GM19239 (cell line): ENCODE measurements around the gene OR11A1.

Experiments
- DNase-seq: peaks from one replicate; pipeline ENCODE4 v3.0.0; 2011; ENCODE audit warnings: low spot score; ENCODE audit not compliant: insufficient read length
- FAIRE-seq: peaks from 2 replicates; lab custom pipeline; 2011; peaks lifted over from hg19 to GRCh38; lab: Jason Lieb, UNC

The OR11A1 gene, protein sequence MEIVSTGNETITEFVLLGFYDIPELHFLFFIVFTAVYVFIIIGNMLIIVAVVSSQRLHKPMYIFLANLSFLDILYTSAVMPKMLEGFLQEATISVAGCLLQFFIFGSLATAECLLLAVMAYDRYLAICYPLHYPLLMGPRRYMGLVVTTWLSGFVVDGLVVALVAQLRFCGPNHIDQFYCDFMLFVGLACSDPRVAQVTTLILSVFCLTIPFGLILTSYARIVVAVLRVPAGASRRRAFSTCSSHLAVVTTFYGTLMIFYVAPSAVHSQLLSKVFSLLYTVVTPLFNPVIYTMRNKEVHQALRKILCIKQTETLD

GRCh38 chr6:29456971-29457370, at the start of gene OR11A1, which contains the start of gene OR2H1:
OR11A1 (minus strand) TSS chr6:29457071; CDS start chr6:29427641, 29,430 bp downstream.
OR2H1 (plus strand) TSS chr6:29457155; CDS start chr6:29461770, 4,615 bp downstream.
- FAIRE-seq (no peak), DNase-seq (no peak)

DNA sequence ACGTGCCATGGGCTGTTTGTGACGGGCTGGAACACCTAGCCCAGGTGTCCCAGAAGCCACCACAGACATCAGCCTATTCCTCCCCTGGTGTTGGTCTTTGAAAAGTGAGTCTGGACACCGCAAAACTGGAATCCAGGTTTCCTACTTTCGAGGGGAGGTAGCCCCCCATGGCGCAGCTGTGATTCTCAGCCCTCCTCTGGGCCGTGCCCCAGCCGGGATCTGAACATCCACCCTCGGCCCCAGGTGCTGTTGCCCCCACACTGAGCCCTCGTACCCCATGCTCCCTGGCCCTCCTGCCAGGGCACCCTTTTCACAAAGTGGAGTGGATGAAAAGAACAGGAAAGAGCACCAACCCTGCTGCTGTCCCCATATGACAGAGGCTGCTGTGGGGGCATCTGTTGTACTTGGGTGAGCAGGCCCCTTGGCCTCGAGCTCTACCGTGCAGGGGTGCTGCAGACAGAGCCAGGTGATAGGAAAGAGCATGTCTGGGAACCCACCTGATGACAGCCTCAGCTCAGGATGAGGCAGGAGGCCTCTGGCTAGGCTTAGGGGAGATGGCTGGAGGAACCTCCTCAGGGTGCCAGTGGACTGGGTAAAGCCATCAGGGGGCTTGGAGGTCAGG, 49.7 kb upstream of the OR11A1 start:
- DNase-seq (no peak), FAIRE-seq (no peak)

DNA sequence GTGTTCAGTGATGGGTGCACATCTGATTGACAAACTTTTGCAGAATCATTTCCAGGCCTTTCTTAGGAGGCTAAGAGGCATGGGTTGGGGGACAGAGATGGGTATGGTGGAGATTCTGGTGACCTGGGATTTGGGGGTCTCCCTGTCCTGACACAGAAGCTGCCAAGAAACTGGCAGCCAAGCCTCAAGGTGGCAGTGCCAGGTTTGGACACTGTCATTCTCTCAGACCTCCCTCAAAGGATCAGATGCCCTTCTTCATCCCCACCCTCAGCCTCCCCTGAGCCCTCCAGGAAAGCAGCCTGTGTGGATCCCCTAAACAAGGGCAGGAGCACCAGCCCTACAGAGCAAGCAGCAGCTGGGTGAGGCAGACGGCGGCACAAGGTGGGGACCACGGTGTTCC, 48.9 kb upstream of the OR11A1 start:
- DNase-seq (no peak), FAIRE-seq (no peak)

DNA sequence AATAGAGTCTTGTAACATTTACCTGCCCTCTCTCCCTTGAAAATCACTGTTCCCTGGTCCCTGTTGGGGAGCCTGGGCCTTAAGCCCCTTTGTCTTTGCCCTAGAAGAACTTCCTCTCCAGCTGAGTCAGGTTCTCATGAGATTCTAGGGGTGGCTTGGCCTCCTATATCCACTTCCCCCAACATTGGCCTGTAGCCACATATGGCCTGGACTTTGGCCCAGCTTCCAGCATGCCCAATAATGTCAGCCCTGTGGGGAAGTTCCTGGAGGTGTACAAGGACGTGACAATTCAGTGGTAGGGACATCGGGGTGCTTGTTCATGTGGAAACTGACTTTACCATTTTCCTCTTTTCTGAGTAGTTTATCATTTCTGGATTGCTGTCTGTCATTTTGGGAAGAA, 48.1 kb upstream of the OR11A1 start:
- no peak for DNase-seq
- no peak for FAIRE-seq

GRCh38 chr6:29502597-29502996, 45.7 kb upstream of the OR11A1 start:
- no peak for DNase-seq
- FAIRE-seq = no peak

DNA sequence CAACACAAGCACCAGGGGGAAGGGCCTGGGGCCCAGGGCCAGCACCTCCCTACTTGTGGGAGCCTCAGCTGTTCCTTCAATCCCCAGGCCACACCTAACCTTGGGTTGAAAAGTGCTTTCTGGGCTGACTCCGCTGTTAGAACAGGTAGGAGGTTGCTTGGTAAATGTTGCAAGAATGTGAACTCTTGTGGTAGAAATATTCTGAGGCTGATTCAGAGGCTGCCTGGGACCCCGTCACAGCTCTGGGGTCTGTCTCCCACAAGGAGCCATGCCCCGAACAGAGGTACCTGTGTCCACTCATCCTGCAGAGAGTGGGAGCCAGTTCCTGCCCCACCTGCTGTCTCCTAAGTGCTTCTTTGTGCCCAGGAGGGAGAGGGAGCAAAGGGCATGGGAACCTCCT, 45.3 kb upstream of the OR11A1 start:
- FAIRE-seq (no peak), DNase-seq (no peak)

GRCh38 chr6:29501106-29501505, 44.2 kb upstream of the OR11A1 start:
- FAIRE-seq = no peak
- DNase-seq = no peak

DNA sequence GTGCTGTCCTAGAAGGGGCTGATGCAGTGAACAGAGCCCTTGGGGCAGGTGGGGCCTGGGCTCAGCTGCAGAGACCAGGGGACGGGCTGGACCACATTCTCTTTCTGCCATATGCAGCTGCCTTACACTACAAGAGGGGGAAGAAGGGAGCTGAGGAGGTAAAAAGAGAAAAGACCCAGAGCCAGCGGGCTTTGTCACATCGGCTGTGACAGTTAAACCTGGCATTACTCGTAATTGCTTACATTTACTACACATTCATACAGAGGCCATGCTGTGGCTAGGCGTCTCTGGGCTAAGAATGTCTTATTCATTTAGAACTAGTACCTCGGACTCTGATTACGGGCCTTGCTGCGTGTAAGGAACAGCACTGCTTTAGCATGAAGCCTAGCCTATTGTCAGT, 43.7 kb upstream of the OR11A1 start:
- no peak for FAIRE-seq
- DNase-seq = no peak

DNA sequence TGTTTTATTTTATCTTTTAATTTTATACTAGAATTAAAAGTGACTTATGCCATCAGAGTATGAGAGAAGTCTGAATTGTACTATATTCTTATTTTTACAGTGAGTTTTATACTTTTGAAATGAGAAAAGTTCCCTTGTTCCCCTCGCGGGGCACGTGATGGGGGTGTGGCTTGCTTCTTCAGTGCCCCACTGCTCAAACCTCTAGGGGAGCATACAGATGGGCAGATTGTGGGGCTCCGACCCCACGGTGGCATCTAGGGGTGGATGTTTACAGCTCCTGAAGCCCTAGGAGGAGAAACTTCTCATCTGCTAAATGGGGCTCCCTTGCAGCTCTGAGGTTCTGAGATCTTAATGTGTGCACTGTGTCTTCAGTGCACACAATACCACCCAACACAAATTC, 42.8 kb upstream of the OR11A1 start:
- DNase-seq = no peak
- no peak for FAIRE-seq

- no peak for DNase-seq
- no peak for FAIRE-seq
Observed at GRCh38 chr6:29496961-29497360, 40.1 kb upstream of the OR11A1 start.

DNA sequence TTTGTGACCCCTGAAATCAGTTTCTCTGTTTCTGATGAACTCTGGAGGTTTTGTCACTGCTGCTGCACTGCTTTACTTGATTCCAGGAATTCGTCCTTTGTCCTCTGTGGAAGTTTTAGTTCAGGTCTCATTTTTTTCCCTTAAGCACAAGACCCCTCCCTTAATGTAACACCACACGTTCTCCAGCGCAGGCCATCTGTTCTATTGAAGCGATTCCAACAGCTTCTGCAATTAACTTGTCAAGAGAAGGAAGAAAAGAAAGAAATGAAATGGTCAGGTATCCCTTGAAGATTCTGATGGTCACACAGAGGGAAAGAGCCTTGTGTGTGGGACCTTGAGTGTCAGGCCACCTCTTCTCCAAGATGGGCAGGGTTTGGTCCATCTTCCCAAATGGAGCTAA, 38.7 kb upstream of the OR11A1 start:
- FAIRE-seq (no peak), DNase-seq (no peak)

DNA sequence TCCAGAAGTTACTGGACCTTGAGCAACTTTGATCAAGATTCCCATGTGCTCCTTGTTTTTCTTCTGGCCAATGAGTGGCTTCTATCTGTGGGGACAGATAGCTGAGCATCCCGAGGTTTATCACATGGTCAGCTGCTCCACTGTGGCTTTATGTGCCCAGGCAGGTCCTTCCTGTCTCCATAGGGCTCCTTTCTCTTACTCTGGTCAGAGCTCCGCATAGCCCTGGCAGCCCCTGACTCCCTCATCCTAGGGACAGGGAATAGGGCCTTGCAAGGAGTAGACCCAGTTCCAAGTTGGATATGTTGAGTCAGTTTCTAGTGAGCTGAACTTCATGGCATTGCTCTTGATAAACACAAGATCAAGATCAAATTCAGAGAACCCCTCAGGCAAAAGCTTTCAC, 37.3 kb upstream of the OR11A1 start:
- DNase-seq (no peak), FAIRE-seq (no peak)

- FAIRE-seq = no peak
- no peak for DNase-seq
Observed at GRCh38 chr6:29493261-29493660, 36.4 kb upstream of the OR11A1 start.

GRCh38 chr6:29491574-29491973, 34.7 kb upstream of the OR11A1 start:
- FAIRE-seq (no peak), DNase-seq (no peak)

DNA sequence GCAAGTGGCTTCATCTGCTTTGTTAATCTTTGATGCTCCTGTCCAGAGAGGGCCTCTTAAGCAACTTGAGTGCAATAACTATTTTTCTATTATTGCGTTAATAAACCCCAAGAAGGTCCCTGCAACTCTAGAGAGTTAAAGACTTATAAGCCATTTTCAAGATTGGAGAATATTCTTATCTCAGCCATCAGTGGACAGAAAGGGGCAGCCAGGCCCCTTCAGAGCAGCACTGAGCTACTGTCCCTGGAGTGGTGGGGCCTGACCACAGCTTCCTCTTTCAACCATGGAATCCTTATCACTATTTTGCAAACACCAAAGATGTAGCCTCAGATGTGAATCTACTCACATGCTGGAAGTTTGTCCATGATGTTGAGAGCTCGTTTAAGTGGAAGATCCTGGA, 33.7 kb upstream of the OR11A1 start:
- DNase-seq (no peak), FAIRE-seq (no peak)

DNA sequence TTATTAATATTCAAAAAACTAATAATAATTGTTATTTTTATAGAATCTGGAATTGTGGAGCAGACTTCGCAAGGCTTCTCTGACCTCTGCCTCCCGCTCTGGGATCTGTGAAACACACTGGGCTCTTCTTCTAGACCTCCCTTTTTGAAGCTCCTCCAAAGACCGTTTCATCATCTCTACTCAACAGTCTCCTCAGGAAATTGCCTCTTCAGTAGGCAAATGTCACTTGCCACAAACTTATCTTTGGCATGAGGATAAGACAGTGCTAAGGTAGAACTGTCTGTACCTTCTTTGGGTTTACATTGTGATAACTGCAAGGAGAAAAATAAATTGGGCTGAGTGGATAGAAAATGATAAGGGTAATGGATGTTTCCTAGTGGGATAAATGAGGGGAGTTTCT, 33.2 kb upstream of the OR11A1 start:
- FAIRE-seq (no peak), DNase-seq (no peak)

DNA sequence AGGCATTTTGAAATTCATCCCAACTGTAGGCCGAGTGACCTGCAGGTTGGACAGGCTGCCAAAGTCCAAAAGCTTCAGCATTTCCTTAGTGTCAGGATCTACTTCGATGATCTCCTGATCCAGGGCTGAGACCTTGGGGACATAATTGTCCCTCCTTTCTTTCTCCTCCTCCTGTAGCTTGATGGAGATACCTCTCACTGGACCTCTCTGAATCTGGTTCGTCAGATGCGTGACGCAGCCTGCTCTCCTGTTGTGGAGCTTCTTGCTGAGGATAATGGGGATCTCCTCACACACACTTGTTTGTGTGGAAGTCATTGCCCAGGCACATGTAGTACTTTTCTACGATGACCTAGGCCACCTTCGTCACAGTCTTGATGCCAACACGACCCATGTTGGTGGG, 32.4 kb upstream of the OR11A1 start:
- FAIRE-seq (no peak), DNase-seq (no peak)

GRCh38 chr6:29488874-29489273, 32.0 kb upstream of the OR11A1 start:
- DNase-seq (no peak), FAIRE-seq (no peak)

- DNase-seq (no peak), FAIRE-seq (no peak)
Observed at GRCh38 chr6:29487660-29488059, 30.8 kb upstream of the OR11A1 start, which contains the start of gene MAS1L. MAS1L (minus strand) TSS chr6:29487956; CDS start chr6:29487902, 54 bp downstream.

DNA sequence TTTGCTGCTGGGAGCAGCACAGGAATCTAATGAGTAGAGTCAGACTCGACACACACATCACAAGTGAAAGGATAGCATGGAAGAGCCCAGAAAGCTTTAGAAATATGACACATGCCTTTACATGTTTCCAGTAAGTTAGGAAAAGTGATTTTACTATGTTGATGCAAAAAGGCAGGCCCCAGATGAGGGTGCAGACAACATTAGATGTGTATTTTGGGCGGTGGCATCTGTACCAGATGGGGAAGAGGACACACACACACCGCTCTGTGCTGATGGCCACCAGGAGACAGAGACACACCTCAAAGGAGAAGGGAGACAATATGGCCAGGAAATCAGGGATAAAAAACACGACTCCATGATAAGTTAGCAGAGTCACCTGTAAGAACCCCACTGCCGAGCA, 30.3 kb upstream of the OR11A1 start:
- DNase-seq (no peak), FAIRE-seq (no peak)

DNA sequence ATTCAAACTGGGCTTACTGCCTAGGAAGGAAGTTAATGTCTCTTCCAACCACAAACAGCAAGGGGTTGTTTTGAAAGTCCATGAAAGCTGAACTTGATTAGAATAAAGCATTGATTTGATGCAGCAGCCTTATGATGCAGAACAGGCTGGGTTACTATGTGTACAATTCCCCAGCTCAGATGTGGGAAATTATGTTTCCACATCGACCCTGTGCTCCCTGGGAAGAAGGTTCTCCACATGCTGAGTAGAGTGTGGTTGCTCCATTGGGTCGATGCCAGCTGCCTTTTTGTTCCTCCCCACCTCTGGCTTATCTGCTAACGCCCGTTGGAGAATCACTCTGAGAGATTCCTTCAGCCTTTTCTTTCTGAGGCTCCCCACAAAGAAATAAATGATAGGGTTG, 29.7 kb upstream of the OR11A1 start:
- FAIRE-seq = no peak
- DNase-seq = no peak

DNA sequence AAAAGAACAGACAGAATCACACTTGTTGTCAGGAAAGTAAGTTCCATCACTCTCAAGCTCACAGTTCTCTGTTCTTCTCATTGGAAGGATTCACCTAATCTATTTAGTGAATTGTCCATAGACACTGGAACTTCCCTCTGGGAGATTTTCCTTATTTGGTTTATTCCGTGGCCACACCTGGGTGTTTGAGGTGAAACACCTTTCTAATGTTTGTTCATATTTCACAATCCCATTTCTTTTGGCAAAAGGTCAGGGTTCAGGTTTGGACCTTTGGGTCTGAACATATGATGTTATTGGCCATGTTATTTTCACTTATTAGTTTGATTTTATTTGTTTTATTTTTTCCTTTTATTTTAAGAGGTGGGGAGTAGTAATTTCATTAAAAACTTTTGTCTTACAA, 26.9 kb upstream of the OR11A1 start:
- FAIRE-seq = no peak

More for the DNA sequence above, 26.9 kb upstream of the OR11A1 start:
- DNase-seq = no peak
